ENCODE measurements around the gene BCLAF1. TPM values are rescaled to one million over a fixed set of nuclear protein-coding genes. Genes with fewer than 3 reads are reported as not detected.

The BCLAF1 gene
- total and polyA plus RNA-seq, 9 of the 15 experiments (the other 6 are each of a cell fraction or from before 2014, with no cell fraction given), result 65.4 to 286 (median 165) TPM

GRCh38 chr6:136236466-136237293 is 53.0 kb downstream of the BCLAF1 start (continued):
- TF ChIP-seq POLR3G (IDR thresholded peaks at IDR 0.05; ENCODE audit: extremely low read depth, insufficient read length, insufficient replicate concordance) (no peak), NR2C2 (CRISPR knock-in tag; IDR thresholded peaks at IDR 0.05) (no peak), NR2C2 (tag; IDR thresholded peaks at IDR 0.05) (no peak; the same call in 1 of the 2 replicates), TSHZ1 (CRISPR knock-in tag; IDR thresholded peaks at IDR 0.05) (no peak), ILK (tag; IDR thresholded peaks at IDR 0.05; ENCODE audit: borderline replicate concordance, low read depth) (no peak), PATZ1 (CRISPR knock-in tag; IDR thresholded peaks at IDR 0.05; ENCODE audit: borderline replicate concordance) (no peak), POLR2H (tag; IDR thresholded peaks at IDR 0.05; ENCODE audit: low read depth) (peak; percentile 55; the same call in 1 of the 2 replicates), THRAP3 (IDR thresholded peaks at IDR 0.05; ENCODE audit: borderline replicate concordance) (no peak), KLF1 (tag; IDR thresholded peaks at IDR 0.05) (peak; percentile 94), CCNT2 (IDR thresholded peaks at IDR 0.05; ENCODE audit: borderline replicate concordance, extremely low read depth, insufficient read length, low read depth, low read length) (peak; percentile 85), ZSCAN29 (IDR thresholded peaks at IDR 0.05) (no peak), TRIM24 (IDR thresholded peaks at IDR 0.05) (peak; percentile 59 to 89), DMBX1 (CRISPR knock-in tag; IDR thresholded peaks at IDR 0.05; ENCODE audit: borderline replicate concordance) (no peak), NR4A1 (CRISPR knock-in tag; IDR thresholded peaks at IDR 0.05) (no peak), NR4A1 (tag; IDR thresholded peaks at IDR 0.05) (no peak), MAX (CRISPR knock-in tag; IDR thresholded peaks at IDR 0.05) (no peak)
- TF ChIP-seq, protein P1, sequence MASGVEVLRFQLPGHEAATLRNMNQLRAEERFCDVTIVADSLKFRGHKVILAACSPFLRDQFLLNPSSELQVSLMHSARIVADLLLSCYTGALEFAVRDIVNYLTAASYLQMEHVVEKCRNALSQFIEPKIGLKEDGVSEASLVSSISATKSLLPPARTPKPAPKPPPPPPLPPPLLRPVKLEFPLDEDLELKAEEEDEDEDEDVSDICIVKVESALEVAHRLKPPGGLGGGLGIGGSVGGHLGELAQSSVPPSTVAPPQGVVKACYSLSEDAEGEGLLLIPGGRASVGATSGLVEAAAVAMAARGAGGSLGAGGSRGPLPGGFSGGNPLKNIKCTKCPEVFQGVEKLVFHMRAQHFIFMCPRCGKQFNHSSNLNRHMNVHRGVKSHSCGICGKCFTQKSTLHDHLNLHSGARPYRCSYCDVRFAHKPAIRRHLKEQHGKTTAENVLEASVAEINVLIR (CRISPR knock-in tag; IDR thresholded peaks at IDR 0.05), result 0 out of 2 replicates have a peak, but pooled peaks have one; percentile 23
